ENCODE data around the gene SNCA. TPM values are rescaled to one million over a fixed set of nuclear protein-coding genes. Genes with fewer than 3 reads are reported as not detected.

Gene SNCA
- total and polyA plus RNA-seq, 2 of the 8 experiments (the other 6 are each of a cell fraction or from before 2014, with no cell fraction given): 8.5 to 16.8 TPM

- H3K9ac ChIP-seq (replicated peaks in 1 of 4; ENCODE audit: extremely low read depth in 1 of 4, low read depth in 3 of 4, low read length in 3 of 4): no peak overlapping the region
- no peak overlapping the region for H2BK15ac ChIP-seq (ENCODE audit: low read length)
- H3K18ac ChIP-seq (ENCODE audit: extremely low read depth, low read length): no peak overlapping the region
- no peaks in the 10 kb centered on the region for H3K23me2 ChIP-seq (ENCODE audit: low read depth, low read length)
- H4K5ac ChIP-seq (ENCODE audit: insufficient read length, low read depth, low read length): no peak overlapping the region
- H2BK5ac ChIP-seq (ENCODE audit: low read depth, low read length): no peak overlapping the region
- FAIRE-seq (no peak), DNase-seq (ENCODE audit: low read depth in 1 of 2, low spot score in 2 of 2) (no peak)
- no peak overlapping the region for H3K4me3 ChIP-seq (ENCODE audit: extremely low read depth in 1 of 4, insufficient read depth in 2 of 4, low read depth in 3 of 4, low read length in 4 of 4)
- no peaks in the 10 kb centered on the region for H3K36me3 ChIP-seq (ENCODE audit: control insufficient read depth in 2 of 4, insufficient read depth in 4 of 4, low read length in 3 of 4)
- H4K91ac ChIP-seq (replicated peaks; ENCODE audit: insufficient read length, low read length): no peak overlapping the region
- no peak overlapping the region for H2AFZ ChIP-seq (ENCODE audit: low read length)
- H4K8ac ChIP-seq (ENCODE audit: extremely low read depth, insufficient read depth, low read length): no peak overlapping the region
- ChIA-PET CTCF (ENCODE audit: partially characterized antibody) (interaction anchor here (1.6 kb wide), 1 partner anchor 14 kb away, joined by 5 read pairs; no protein-coding TSS in a partner anchor), POLR2A (ENCODE audit: partially characterized antibody) (no interaction called here)
- no peaks in the 10 kb centered on the region for H4K20me1 ChIP-seq (replicated peaks in 1 of 2; ENCODE audit: control insufficient read depth in 1 of 2, insufficient read depth in 2 of 2, low read length in 2 of 2)
- H3K79me2 ChIP-seq (ENCODE audit: control insufficient read depth in 1 of 2, insufficient read depth in 2 of 2, low read length in 2 of 2): no peaks in the 10 kb centered on the region
- H3K27me3 ChIP-seq (replicated peaks in 1 of 4; ENCODE audit: control insufficient read depth in 3 of 4, extremely low read depth in 1 of 4, insufficient read depth in 3 of 4, low read length in 3 of 4): no peaks in the 10 kb centered on the region
- no peak overlapping the region for H2BK120ac ChIP-seq (replicated peaks; ENCODE audit: low read depth, low read length)
- H3K9me3 ChIP-seq (ENCODE audit: insufficient read depth in 2 of 2, low read depth in 1 of 2, low read length in 1 of 2): no peaks in the 10 kb centered on the region
- peaks cover 0 to 5% (median 4%) of the 10 kb centered on the region in 4 experiments; a peak in 3 of 7 replicates for H3K4me1 ChIP-seq (replicated peaks in 1 of 4; ENCODE audit: control insufficient read depth in 3 of 4, insufficient read depth in 4 of 4, low read length in 3 of 4)
- H3K23ac ChIP-seq (ENCODE audit: insufficient read length): no peak overlapping the region
- H3K4me2 ChIP-seq (ENCODE audit: insufficient read depth in 1 of 2, low read depth in 2 of 2, low read length in 2 of 2): no peak overlapping the region
- 100% methylated on average over 2 of the region's 2 CpGs; no CpG with 5 or more reads in 1 of the 2 experiments for WGBS, 2 experiments (ENCODE audit: extremely low coverage in 1 of 2, insufficient coverage in 1 of 2, insufficient read length in 1 of 2, insufficient replicate concordance in 2 of 2, low coverage in 1 of 2, low lambda C conversion rate in 2 of 2, missing lambda C conversion rate in 1 of 2)
- no peak overlapping the region for H2AK5ac ChIP-seq (ENCODE audit: low read depth, low read length)
- no peak overlapping the region for H3K14ac ChIP-seq (ENCODE audit: insufficient read length)
- H3K27ac ChIP-seq (ENCODE audit: low read depth, low read length): no peak overlapping the region
- no peak overlapping the region for H2BK12ac ChIP-seq (ENCODE audit: low read depth, low read length)
- H3K56ac ChIP-seq (replicated peaks; ENCODE audit: insufficient read length, low read depth, low read length): no peak overlapping the region
- no peak overlapping the region for H2BK20ac ChIP-seq (ENCODE audit: low read length)
- no peaks in the 10 kb centered on the region; the same call in 1 of the 2 replicates for H3K79me1 ChIP-seq (ENCODE audit: low read depth, low read length)
- H3K4ac ChIP-seq (replicated peaks; ENCODE audit: insufficient read length, low read depth, low read length): no peak overlapping the region
- TF ChIP-seq GTF2F1 (IDR thresholded peaks at IDR 0.05; ENCODE audit: borderline replicate concordance, low read depth, low read length) (no peak), YY1 (IDR thresholded peaks at IDR 0.05; ENCODE audit: low read depth, low read length) (no peak), POU5F1 (IDR thresholded peaks at IDR 0.05; ENCODE audit: low read depth, low read length) (no peak), NRF1 (IDR thresholded peaks at IDR 0.05; ENCODE audit: low read depth, low read length) (no peak), POLR2A (IDR thresholded peaks at IDR 0.05; ENCODE audit: control extremely low read depth in 1 of 2, low read depth in 2 of 2, low read length in 2 of 2) (no peak), SIX5 (IDR thresholded peaks at IDR 0.05; ENCODE audit: low read depth, low read length) (no peak), BCL11A (IDR thresholded peaks at IDR 0.05; ENCODE audit: low read depth in 2 of 2, low read length in 2 of 2) (no peak), KDM1A (IDR thresholded peaks at IDR 0.05; ENCODE audit: borderline replicate concordance, low read length) (no peak), SIRT6 (IDR thresholded peaks at IDR 0.05; ENCODE audit: low read length) (no peak), E2F6 (IDR thresholded peaks at IDR 0.05) (no peak), MAFK (IDR thresholded peaks at IDR 0.05; ENCODE audit: low read depth, low read length) (no peak), EP300 (IDR thresholded peaks at IDR 0.05; ENCODE audit: borderline replicate concordance in 1 of 2, low read depth in 2 of 2, low read length in 2 of 2) (no peak), JUND (IDR thresholded peaks at IDR 0.05; ENCODE audit: low read length) (no peak)
These were observed 132.1 kb downstream of the SNCA start for GRCh38 chr4:89704651-89705395.
